ENCODE measurements around the gene LIN37. TPM values are rescaled to one million over a fixed set of nuclear protein-coding genes. Genes with fewer than 3 reads are reported as not detected.

LIN37 gene
- total RNA-seq, 1 experiment from 2014 or later, result 10.1 TPM

GRCh38 chr19:35740423-35741202 lies 7.8 kb upstream of the LIN37 start (continued):
- TF ChIP-seq EZH2phosphoT487 (IDR thresholded peaks at IDR 0.05; ENCODE audit: borderline replicate concordance) (no peak), RAD21 (IDR thresholded peaks at IDR 0.05; ENCODE audit: low read depth) (no peak), SIN3A (IDR thresholded peaks at IDR 0.05; ENCODE audit: low read depth) (0 out of 2 replicates have a peak, but pooled peaks have one; percentile 52), REST (IDR thresholded peaks at IDR 0.05; ENCODE audit: low read depth) (no peak), ZFX (IDR thresholded peaks at IDR 0.05) (peak; percentile 18; the same call in 1 of the 2 replicates), CEBPB (IDR thresholded peaks at IDR 0.05; ENCODE audit: low read depth) (no peak), ELF1 (IDR thresholded peaks at IDR 0.05; ENCODE audit: borderline replicate concordance, low read depth) (no peak; the same call in 1 of the 2 replicates)
- TF ChIP-seq, protein P1, sequence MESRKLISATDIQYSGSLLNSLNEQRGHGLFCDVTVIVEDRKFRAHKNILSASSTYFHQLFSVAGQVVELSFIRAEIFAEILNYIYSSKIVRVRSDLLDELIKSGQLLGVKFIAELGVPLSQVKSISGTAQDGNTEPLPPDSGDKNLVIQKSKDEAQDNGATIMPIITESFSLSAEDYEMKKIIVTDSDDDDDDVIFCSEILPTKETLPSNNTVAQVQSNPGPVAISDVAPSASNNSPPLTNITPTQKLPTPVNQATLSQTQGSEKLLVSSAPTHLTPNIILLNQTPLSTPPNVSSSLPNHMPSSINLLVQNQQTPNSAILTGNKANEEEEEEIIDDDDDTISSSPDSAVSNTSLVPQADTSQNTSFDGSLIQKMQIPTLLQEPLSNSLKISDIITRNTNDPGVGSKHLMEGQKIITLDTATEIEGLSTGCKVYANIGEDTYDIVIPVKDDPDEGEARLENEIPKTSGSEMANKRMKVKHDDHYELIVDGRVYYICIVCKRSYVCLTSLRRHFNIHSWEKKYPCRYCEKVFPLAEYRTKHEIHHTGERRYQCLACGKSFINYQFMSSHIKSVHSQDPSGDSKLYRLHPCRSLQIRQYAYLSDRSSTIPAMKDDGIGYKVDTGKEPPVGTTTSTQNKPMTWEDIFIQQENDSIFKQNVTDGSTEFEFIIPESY (IDR thresholded peaks at IDR 0.05; ENCODE audit: extremely low read depth, insufficient replicate concordance, low read length), result no peak

All from HCT116 (cell line).